ENCODE measurements around the gene TMX2. TPM values are rescaled to one million over a fixed set of nuclear protein-coding genes. Genes with fewer than 3 reads are reported as not detected.

TMX2 gene
- total RNA-seq, 4 donors from 2014 or later = 12.3 to 86.7 (median 49.0) TPM

- 92 to 100% methylated on average over 1 of the region's 1 CpG for WGBS, 2 donors (ENCODE audit: low coverage in 1 of 2)
- Histone ChIP-seq H3K4me3 (no peak overlapping the region), H3K4me1 (peaks cover 0 to 14% (median 6%) of the 10 kb centered on the region in 4 donors), H3K27ac (no peak overlapping the region), H3K36me3 (peaks cover 0 to under 1% (median 0%) of the 10 kb centered on the region in 4 donors), H3K27me3 (no peaks in the 10 kb centered on the region), H3K9me3 (no peaks in the 10 kb centered on the region)
- intact Hi-C loops (cut with DNase I; ENCODE audit: low total_unique reads) = no loop called here
- no peak for DNase-seq
- TF ChIP-seq CTCF (IDR thresholded peaks at IDR 0.05) (no peak), EP300 (IDR thresholded peaks at IDR 0.05; ENCODE audit: low read depth) (no peak), POLR2A (IDR thresholded peaks at IDR 0.05) (no peak), POLR2AphosphoS5 (IDR thresholded peaks at IDR 0.05) (no peak)
- in situ Hi-C loops (cut with MboI; ENCODE audit: low pct_ligation_motif_present in 1 of 4, low pct_unique_long_range_greater_than_20kb in 1 of 4, low sequenced_read_pairs in 3 of 4) = no loop called here
These were observed 20.3 kb downstream of the TMX2 start for GRCh38 chr11:57732661-57733060.

- DNase-seq = peak; percentile 32
- peak overlapping the region; percentile 9 to 71 (median 56) for H3K27ac ChIP-seq
- peaks cover 0 to 21% (median 6%) of the 10 kb centered on the region in 4 donors for H3K4me1 ChIP-seq
- TF ChIP-seq EP300 (IDR thresholded peaks at IDR 0.05; ENCODE audit: low read depth) (no peak), POLR2AphosphoS5 (IDR thresholded peaks at IDR 0.05) (peak in 2 of 3 donors; percentile 43 to 47)
- intact Hi-C loops (cut with DNase I; ENCODE audit: low total_unique reads) (no loop called here), in situ Hi-C loops (cut with MboI; ENCODE audit: low pct_ligation_motif_present in 1 of 4, low pct_unique_long_range_greater_than_20kb in 1 of 4, low sequenced_read_pairs in 3 of 4) (no loop called here)
- WGBS, 2 donors (ENCODE audit: low coverage in 1 of 2) = 15 to 48% methylated on average over 2 to 3 of the region's 3 CpGs
- no peak overlapping the region for H3K4me3 ChIP-seq
- H3K9me3 ChIP-seq = no peaks in the 10 kb centered on the region
- H3K27me3 ChIP-seq = no peaks in the 10 kb centered on the region
- H3K36me3 ChIP-seq = peaks cover 0 to 16% (median 0%) of the 10 kb centered on the region in 4 donors
These were observed 23.4 kb downstream of the TMX2 start for GRCh38 chr11:57735619-57736298.

GRCh38 chr11:57741132-57742086 lies 29.0 kb downstream of the TMX2 start, which contains the start of gene SELENOH:
TSS of gene SELENOH (plus strand) at chr11:57741491. CDS start at chr11:57741596, 105 bp downstream.
- DNase-seq = peak; percentile 97
- H3K27ac ChIP-seq = peak within 1 kb of the TSS; percentile 94 to 99 (median 97)
- peaks cover 7 to 25% (median 11%) of the 10 kb centered on the region in 4 donors for H3K4me1 ChIP-seq
- intact Hi-C loops (cut with DNase I; ENCODE audit: low total_unique reads) (loop anchor here (10.0 kb wide), 1 partner anchor 53 kb away; no protein-coding TSS in a partner anchor), in situ Hi-C loops (cut with MboI; ENCODE audit: low pct_ligation_motif_present in 1 of 4, low pct_unique_long_range_greater_than_20kb in 1 of 4, low sequenced_read_pairs in 3 of 4) (loop anchor here in 2 of 4 donors (10.0 kb wide), 1 partner anchor 63 kb away; no protein-coding TSS in a partner anchor)
- peak within 1 kb of the TSS; percentile 78 to 94 (median 94) for H3K4me3 ChIP-seq
- no peaks in the 10 kb centered on the region for H3K9me3 ChIP-seq
- H3K36me3 ChIP-seq = peaks cover 0 to 25% (median 6%) of the 10 kb centered on the region in 4 donors
- 0 to 1% methylated on average over 3 to 59 of the region's 75 CpGs for WGBS, 2 donors (ENCODE audit: low coverage in 1 of 2)
- TF ChIP-seq EP300 (IDR thresholded peaks at IDR 0.05; ENCODE audit: low read depth) (no peak), POLR2AphosphoS5 (IDR thresholded peaks at IDR 0.05) (peak; percentile 95 to 98 (median 96)), POLR2A (IDR thresholded peaks at IDR 0.05) (peak; percentile 93), CTCF (IDR thresholded peaks at IDR 0.05) (peak in 1 of 5 experiments; percentile 6)
- H3K27me3 ChIP-seq = no peaks in the 10 kb centered on the region

- no peaks in the 10 kb centered on the region for H3K9me3 ChIP-seq
- H3K4me3 ChIP-seq = peak overlapping the region; percentile 78 to 94 (median 94)
- peak overlapping the region; percentile 94 to 99 (median 97) for H3K27ac ChIP-seq
- 3% methylated on average over 6 to 10 of the region's 10 CpGs for WGBS, 2 donors (ENCODE audit: low coverage in 1 of 2)
- DNase-seq = no peak
- TF ChIP-seq POLR2AphosphoS5 (IDR thresholded peaks at IDR 0.05) (no peak), POLR2A (IDR thresholded peaks at IDR 0.05) (no peak), CTCF (IDR thresholded peaks at IDR 0.05) (no peak), EP300 (IDR thresholded peaks at IDR 0.05; ENCODE audit: low read depth) (no peak)
- peaks cover 0 to 25% (median 6%) of the 10 kb centered on the region in 4 donors for H3K36me3 ChIP-seq
- H3K27me3 ChIP-seq = no peaks in the 10 kb centered on the region
- in situ Hi-C loops (cut with MboI; ENCODE audit: low pct_ligation_motif_present in 1 of 4, low pct_unique_long_range_greater_than_20kb in 1 of 4, low sequenced_read_pairs in 3 of 4) = loop anchor here in 2 of 4 donors (10.0 kb wide), 1 partner anchor 63 kb away; no protein-coding TSS in a partner anchor
- intact Hi-C loops (cut with DNase I; ENCODE audit: low total_unique reads) = loop anchor here (10.0 kb wide), 1 partner anchor 53 kb away; no protein-coding TSS in a partner anchor
- H3K4me1 ChIP-seq = peaks cover 7 to 25% (median 11%) of the 10 kb centered on the region in 4 donors
These were observed 29.7 kb downstream of the TMX2 start for GRCh38 chr11:57742087-57742452.
